ENCODE results near the gene RARB.

Gene RARB

GRCh38 chr3:25619382-25619781, 191.3 kb downstream of the RARB start:
- DNase-seq = no peak

DNA sequence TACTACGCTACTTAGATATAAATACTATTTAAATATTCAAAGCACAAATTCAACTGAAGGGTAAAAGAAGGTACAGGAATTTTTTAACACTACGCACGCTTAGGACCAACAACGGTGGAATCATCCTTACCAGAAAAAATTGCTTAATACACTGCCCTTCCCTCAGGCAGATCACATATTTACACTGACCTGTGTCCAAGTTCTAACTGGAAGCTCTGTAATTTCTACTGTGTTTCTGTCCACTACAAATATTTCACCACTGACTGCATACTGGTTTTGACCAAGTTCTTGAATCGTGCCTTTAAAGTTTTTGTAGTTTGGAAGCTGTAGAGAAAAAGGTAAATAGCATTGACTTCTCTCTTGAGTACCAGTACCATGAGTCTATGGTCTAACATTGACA, 192.4 kb downstream of the RARB start:
- no peak for DNase-seq

DNA sequence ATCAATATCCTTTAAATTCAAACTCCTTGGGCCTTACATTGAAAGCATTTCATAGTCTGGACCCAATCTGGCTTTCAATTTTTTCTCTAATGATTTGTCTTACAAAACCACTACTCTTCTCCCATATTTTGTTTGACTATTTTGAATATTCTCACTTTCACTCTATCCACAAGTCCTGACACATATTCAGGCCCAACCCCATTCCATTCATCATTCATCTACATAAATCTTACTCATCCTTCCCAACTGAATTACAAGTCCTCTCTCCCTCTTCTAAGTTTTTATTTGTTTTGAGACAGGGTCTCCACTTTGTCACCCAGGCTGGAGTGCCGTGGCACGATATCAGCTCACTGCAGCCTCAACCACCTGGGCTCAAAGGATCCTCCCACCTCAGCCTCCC, 193.0 kb downstream of the RARB start:
- DNase-seq = no peak

DNA sequence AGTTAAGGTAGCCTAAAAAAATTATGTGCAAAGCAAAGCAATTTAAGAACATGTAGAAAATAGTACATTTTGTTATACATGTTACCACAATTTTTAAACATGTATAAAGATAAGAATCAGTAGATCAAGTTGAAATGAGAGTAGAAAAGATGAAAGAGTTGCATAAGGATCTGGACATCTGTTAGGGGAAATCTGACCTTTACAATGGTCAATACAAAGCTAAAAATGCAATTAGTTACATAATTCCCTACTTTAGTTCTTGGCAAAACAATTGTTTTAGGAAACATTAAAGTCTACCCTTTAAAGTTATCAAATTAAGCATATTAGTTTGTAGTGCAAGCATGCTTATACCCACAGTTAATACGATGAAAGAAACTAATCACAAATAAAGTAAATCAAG, 203.9 kb downstream of the RARB start:
- no peak for DNase-seq

DNA sequence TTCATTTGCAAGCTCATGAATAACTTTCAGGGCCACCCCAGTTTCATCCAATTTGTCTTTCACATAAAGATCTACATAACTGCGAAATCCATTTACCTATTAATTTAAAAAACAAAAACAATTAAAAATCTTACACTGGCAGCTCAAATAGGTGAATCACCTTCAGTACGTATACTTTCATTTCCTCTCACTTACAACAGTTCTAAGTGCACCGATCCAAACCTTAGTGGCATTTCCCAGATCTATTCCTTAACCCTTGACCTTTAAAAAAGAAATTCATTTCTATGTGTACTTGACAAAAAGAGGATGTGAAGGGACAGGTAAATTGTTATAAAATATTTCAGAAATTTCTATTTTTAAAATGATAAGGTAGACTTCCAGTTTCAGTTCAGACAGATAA, 205.9 kb downstream of the RARB start:
- DNase-seq = no peak

DNA sequence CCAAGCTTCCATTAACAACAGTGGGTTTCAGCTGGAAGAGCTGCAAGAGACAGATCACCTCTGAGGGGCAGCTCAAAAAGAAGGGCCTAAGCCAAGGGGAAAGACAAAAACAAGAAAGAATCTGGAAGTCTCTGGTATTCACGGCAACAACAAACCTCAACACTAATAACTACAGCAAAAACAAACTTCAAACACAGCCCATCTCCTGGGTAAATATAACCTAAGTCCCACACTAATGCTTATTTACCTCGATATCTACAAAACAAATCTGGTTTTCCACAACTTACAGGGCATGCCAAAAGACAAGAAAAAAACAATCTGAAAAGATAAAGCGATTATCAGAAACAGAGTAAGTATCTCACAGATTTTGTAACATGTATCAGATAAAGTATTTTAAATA, 207.0 kb downstream of the RARB start:
- DNase-seq = no peak
